H1 (cell line): ENCODE measurements around the gene CAMK1. TPM values are rescaled to one million over a fixed set of nuclear protein-coding genes. Genes with fewer than 3 reads are reported as not detected.

ENCODE experiments used
- CTCF ChIA-PET: fragments of 300-600 bp; sonication (Branson Sonifier 250); formaldehyde crosslinking; loops from one replicate; lab custom pipeline; 2021; ENCODE audit not compliant: partially characterized antibody; lab: Charles Lee
- POLR2A ChIA-PET: fragments of 300-600 bp; sonication (Branson Sonifier 250); formaldehyde crosslinking; loops from one replicate; lab custom pipeline; 2021; ENCODE audit warnings: inconsistent platforms; ENCODE audit not compliant: partially characterized antibody; lab: Charles Lee
- DNase-seq, 2 experiments: peaks; one replicate each; pipeline versions ENCODE4 v3.0.0 to v3.0.0-alpha.2; 2010 to 2022; ENCODE audit warnings: low spot score in 2 of 2, low read depth in 1 of 2, mixed read lengths in 1 of 2
- FAIRE-seq: peaks from 2 replicates; lab custom pipeline; 2011; peaks lifted over from hg19 to GRCh38; lab: Jason Lieb, UNC
- H2AFZ ChIP-seq: 2 replicates; pipeline ENCODE4 v1.8.1; 2012; ENCODE audit warnings: low read length, inconsistent platforms
- H2AK5ac ChIP-seq: 2 replicates; pipeline ENCODE4 v1.6.1; 2013; ENCODE audit warnings: low read depth, low read length
- H2BK120ac ChIP-seq: replicated peaks from 2 replicates; pipeline ENCODE3; 2013; ENCODE audit warnings: low read depth, low read length, inconsistent platforms
- H2BK12ac ChIP-seq: 2 replicates; pipeline ENCODE4 v1.6.1; 2013; ENCODE audit warnings: low read depth, low read length
- H2BK15ac ChIP-seq: 2 replicates; pipeline ENCODE4 v1.6.1; 2013; ENCODE audit warnings: low read length
- H2BK20ac ChIP-seq: 2 replicates; pipeline ENCODE4 v1.6.1; 2013; ENCODE audit warnings: low read length
- H2BK5ac ChIP-seq: 2 replicates; pipeline ENCODE4 v1.6.1; 2013; ENCODE audit warnings: low read depth, low read length
- H3K14ac ChIP-seq: 2 replicates; pipeline ENCODE4 v1.6.1; 2013; ENCODE audit warnings: inconsistent platforms; ENCODE audit not compliant: insufficient read length
- H3K18ac ChIP-seq: 2 replicates; pipeline ENCODE4 v1.6.1; 2013; ENCODE audit warnings: low read length; ENCODE audit errors: extremely low read depth
- H3K23ac ChIP-seq: 2 replicates; pipeline ENCODE4 v1.6.1; 2013; ENCODE audit warnings: inconsistent platforms; ENCODE audit not compliant: insufficient read length
- H3K23me2 ChIP-seq: 2 replicates; pipeline ENCODE4 v1.6.1; 2013; ENCODE audit warnings: low read depth, low read length
- H3K27ac ChIP-seq: 2 replicates; pipeline ENCODE4 v1.6.1; 2011; ENCODE audit warnings: low read depth, low read length, inconsistent platforms
- H3K27me3 ChIP-seq, 4 experiments: replicated peaks in 1 of 4; 1 replicate in 1 of 4; 2 replicates in 3 of 4; pipeline versions ENCODE4 v1.6.1 to v1.8.1; 2011 to 2013; ENCODE audit warnings: low read length in 3 of 4, mild to moderate bottlenecking in 3 of 4, inconsistent platforms in 2 of 4, mixed read lengths in 2 of 4, moderate library complexity in 1 of 4; ENCODE audit not compliant: control insufficient read depth in 3 of 4, insufficient read depth in 3 of 4; ENCODE audit errors: extremely low read depth in 1 of 4
- H3K36me3 ChIP-seq, 4 experiments: 2 replicates each; pipeline versions ENCODE4 v1.6.1 to v1.8.1; 2011 to 2013; ENCODE audit warnings: mild to moderate bottlenecking in 4 of 4, low read length in 3 of 4, moderate library complexity in 2 of 4, control low read depth in 1 of 4, inconsistent platforms in 1 of 4; ENCODE audit not compliant: insufficient read depth in 4 of 4, control insufficient read depth in 2 of 4
- H3K4ac ChIP-seq: replicated peaks from 2 replicates; pipeline ENCODE3; 2013; ENCODE audit warnings: low read length, low read depth, mixed read lengths, inconsistent platforms; ENCODE audit not compliant: insufficient read length
- H3K4me1 ChIP-seq, 4 experiments: replicated peaks in 1 of 4; 1 replicate in 1 of 4; 2 replicates in 3 of 4; pipeline versions ENCODE4 v1.6.1 to v1.8.1; 2011 to 2013; ENCODE audit warnings: low read length in 3 of 4, inconsistent platforms in 2 of 4, mixed read lengths in 1 of 4; ENCODE audit not compliant: insufficient read depth in 4 of 4, control insufficient read depth in 3 of 4
- H3K4me2 ChIP-seq, 2 experiments: 2 replicates each; pipeline versions ENCODE4 v1.6.1 to v1.8.1; 2011 to 2013; ENCODE audit warnings: low read depth in 2 of 2, low read length in 2 of 2, control low read depth in 1 of 2, inconsistent platforms in 1 of 2, mild to moderate bottlenecking in 1 of 2; ENCODE audit not compliant: insufficient read depth in 1 of 2
- H3K4me3 ChIP-seq, 4 experiments: fragments of 200-600, 300-600 bp in 1 of 4; sonication (generic), shearing (Covaris generic), sonication (Bioruptor Twin) in 1 of 4; 2 replicates each; pipeline versions ENCODE4 v1.5.1 to v1.8.1; 2011 to 2016; ENCODE audit warnings: low read length in 4 of 4, low read depth in 3 of 4, control low read depth in 2 of 4, inconsistent platforms in 2 of 4, mild to moderate bottlenecking in 2 of 4, mixed read lengths in 1 of 4, moderate library complexity in 1 of 4; ENCODE audit not compliant: insufficient read depth in 2 of 4; ENCODE audit errors: extremely low read depth in 1 of 4
- H3K56ac ChIP-seq: replicated peaks from 2 replicates; pipeline ENCODE3; 2013; ENCODE audit warnings: low read depth, mild to moderate bottlenecking, mixed read lengths, low read length, inconsistent platforms; ENCODE audit not compliant: insufficient read length
- H3K79me1 ChIP-seq: 2 replicates; pipeline ENCODE4 v1.6.1; 2013; ENCODE audit warnings: low read depth, low read length, control low read depth
- H3K79me2 ChIP-seq, 2 experiments: 2 replicates each; pipeline versions ENCODE4 v1.6.1 to v1.8.1; 2012 to 2013; ENCODE audit warnings: low read length in 2 of 2, mild to moderate bottlenecking in 2 of 2, inconsistent platforms in 1 of 2; ENCODE audit not compliant: insufficient read depth in 2 of 2, control insufficient read depth in 1 of 2
- H3K9ac ChIP-seq, 4 experiments: replicated peaks in 1 of 4; 1 replicate in 1 of 4; 2 replicates in 3 of 4; pipeline versions ENCODE4 v1.6.1 to v1.8.1; 2011 to 2013; ENCODE audit warnings: low read depth in 3 of 4, low read length in 3 of 4, control low read depth in 2 of 4, mild to moderate bottlenecking in 2 of 4, moderate library complexity in 2 of 4, inconsistent platforms in 1 of 4; ENCODE audit errors: extremely low read depth in 1 of 4
- H3K9me3 ChIP-seq, 2 experiments: 2 replicates each; pipeline versions ENCODE4 v1.6.1 to v1.8.1; 2012 to 2013; ENCODE audit warnings: mild to moderate bottlenecking in 2 of 2, moderate library complexity in 2 of 2, control low read depth in 1 of 2, inconsistent platforms in 1 of 2, low read depth in 1 of 2, low read length in 1 of 2, mixed read lengths in 1 of 2; ENCODE audit not compliant: insufficient read depth in 2 of 2
- H4K20me1 ChIP-seq, 2 experiments: replicated peaks in 1 of 2; 2 replicates each; pipeline versions ENCODE3 to v1.8.1; 2011 to 2013; ENCODE audit warnings: inconsistent platforms in 2 of 2, low read length in 2 of 2, mild to moderate bottlenecking in 1 of 2; ENCODE audit not compliant: insufficient read depth in 2 of 2, control insufficient read depth in 1 of 2
- H4K5ac ChIP-seq: 2 replicates; pipeline ENCODE4 v1.6.1; 2013; ENCODE audit warnings: low read length, low read depth, mixed read lengths, inconsistent platforms; ENCODE audit not compliant: insufficient read length
- H4K8ac ChIP-seq: 2 replicates; pipeline ENCODE4 v1.8.0; 2013; ENCODE audit warnings: mild to moderate bottlenecking, moderate library complexity, low read length, inconsistent platforms; ENCODE audit not compliant: insufficient read depth; ENCODE audit errors: extremely low read depth
- H4K91ac ChIP-seq: replicated peaks from 2 replicates; pipeline ENCODE3; 2013; ENCODE audit warnings: low read length, mixed read lengths, inconsistent platforms; ENCODE audit not compliant: insufficient read length
- EP300 ChIP-seq, 2 experiments: IDR thresholded peaks; 1 replicate in 1 of 2; 2 replicates in 1 of 2; pipeline ENCODE4 v1.6.1; 2011 to 2012; ENCODE audit warnings: low read depth in 2 of 2, low read length in 2 of 2, mild to moderate bottlenecking in 2 of 2, borderline replicate concordance in 1 of 2, inconsistent platforms in 1 of 2, moderate library complexity in 1 of 2
- GTF2F1 ChIP-seq: IDR thresholded peaks from 2 replicates; pipeline ENCODE4 v1.6.1; 2012; ENCODE audit warnings: low read depth, low read length, improper control_type of control experiment, borderline replicate concordance
- KDM5A ChIP-seq: fragments of 200-600 bp; IDR thresholded peaks from 2 replicates; pipeline ENCODE4 v1.7.1; 2012; ENCODE audit warnings: mild to moderate bottlenecking, low read length, inconsistent platforms, mixed read lengths
- NANOG ChIP-seq: IDR thresholded peaks from 2 replicates; pipeline ENCODE4 v1.6.1; 2011; ENCODE audit warnings: low read length, low read depth, mild to moderate bottlenecking, inconsistent platforms; ENCODE audit not compliant: insufficient read depth, poor library complexity, severe bottlenecking
- NRF1 ChIP-seq: IDR thresholded peaks from 2 replicates; pipeline ENCODE4 v1.6.1; 2011; ENCODE audit warnings: mild to moderate bottlenecking, low read depth, low read length, improper control_type of control experiment
- POLR2AphosphoS5 ChIP-seq: IDR thresholded peaks from 2 replicates; pipeline ENCODE4 v1.6.1; 2011; ENCODE audit warnings: low read depth, low read length
- TAF7 ChIP-seq: optimal IDR thresholded peaks from 2 replicates; pipeline ENCODE3; 2011; ENCODE audit warnings: low read depth, mild to moderate bottlenecking, inconsistent platforms, low read length, moderate library complexity, borderline replicate concordance
- WGBS, 2 experiments: shearing (Covaris generic) in 1 of 2; methylation state at CpG; one replicate each; pipeline versions ENCODE4 v1.1.6 to v1.1.7; 2013 to 2015; ENCODE audit warnings: low lambda C conversion rate in 2 of 2, mixed read lengths in 2 of 2, inconsistent platforms in 1 of 2, low coverage in 1 of 2, missing lambda C conversion rate in 1 of 2; ENCODE audit not compliant: insufficient replicate concordance in 2 of 2, insufficient coverage in 1 of 2, insufficient read length in 1 of 2; ENCODE audit errors: extremely low coverage in 1 of 2, missing lambda C conversion rate in 1 of 2; 5-methylcytosine and 5-hydroxymethylcytosine counted together
- polyA plus RNA-seq, 7 experiments: library from polyadenylated mRNA; depleted of rRNA in 3 of 7; stranded (reverse) in 5 of 7; unstranded in 2 of 7; fragments of >200 nt in 5 of 7; fragments of 200-250 nt in 2 of 7; gene quantifications; 1 replicate in 5 of 7; 2 replicates in 1 of 7; 4 replicates in 1 of 7; pipeline versions ENCODE4 v1.2.1 to v1.2.3, GENCODE V29; 2011 to 2013; ENCODE audit warnings: missing spikeins in 2 of 7, mixed read lengths in 2 of 7
- total RNA-seq: library from RNA; stranded (reverse); fragmentation: NEBNext Ultra II Directional; extraction: Animal tissue kit (Norgen Biotek cat#: 25700); gene quantifications from 2 replicates; pipeline ENCODE4 v1.2.1, GENCODE V29; 2021

CAMK1 gene
- total and polyA plus RNA-seq, 2 of the 8 experiments (the other 6 are each of a cell fraction or from before 2014, with no cell fraction given) = 4.9 to 5.1 TPM

- TF ChIP-seq KDM5A (no peak), POLR2AphosphoS5 (0 out of 2 replicates have a peak, but pooled peaks have one; percentile 2), TAF7 (no peak), EP300 (IDR thresholded peaks at IDR 0.05; ENCODE audit: borderline replicate concordance in 1 of 2, low read depth in 2 of 2, low read length in 2 of 2) (no peak), NRF1 (no peak), NANOG (no peak), GTF2F1 (no peak)
- no peak overlapping the region for H3K4me3 ChIP-seq
- no peak overlapping the region for H3K14ac ChIP-seq
- no peak overlapping the region for H2BK5ac ChIP-seq
- H3K4me1 ChIP-seq = peaks cover 0 to 9% (median 2%) of the 10 kb centered on the region in 4 experiments; a peak in 3 of 7 replicates
- FAIRE-seq = no peak
- H3K36me3 ChIP-seq = peaks cover 22 to 43% (median 32%) of the 10 kb centered on the region in 4 experiments; a peak in 7 of 8 replicates
- WGBS, 2 experiments = 93% methylated on average over 7 of the region's 7 CpGs; no CpG with 5 or more reads in 1 of the 2 experiments
- ChIA-PET POLR2A (interaction anchor here (1.2 to 7.8 kb wide), 6 partner anchors 12 to 57 kb away, joined by 3 to 71 read pairs (median 6); partner anchors contain the start of genes ARPC4, OGG1, RPUSD3 and TADA3), CTCF (interaction anchor here (0.7 to 4.9 kb wide), 12 partner anchors 12 to 176 kb away, joined by 3 to 30 read pairs (median 4); partner anchors contain the start of gene ARPC4)
- H4K8ac ChIP-seq = no peak overlapping the region
- H3K56ac ChIP-seq = no peak overlapping the region
- H2BK120ac ChIP-seq = no peak overlapping the region
- H3K18ac ChIP-seq = no peak overlapping the region
- no peak overlapping the region for H3K27ac ChIP-seq
- no peak overlapping the region for H3K9ac ChIP-seq
- H3K23me2 ChIP-seq = peaks cover 2% of the 10 kb centered on the region; the same call in 1 of the 2 replicates
- H4K91ac ChIP-seq = no peak overlapping the region
- H3K9me3 ChIP-seq = no peaks in the 10 kb centered on the region
- no peak overlapping the region for H4K5ac ChIP-seq
- H2BK15ac ChIP-seq = no peak overlapping the region
- DNase-seq = no peak
- H2AK5ac ChIP-seq = no peak overlapping the region
- peaks cover 0 to 11% (median 9%) of the 10 kb centered on the region in 4 experiments; a peak in 5 of 7 replicates for H3K27me3 ChIP-seq
- no peak overlapping the region for H3K4me2 ChIP-seq
- no peaks in the 10 kb centered on the region for H3K79me2 ChIP-seq
- peaks cover 3 to 10% of the 10 kb centered on the region in 2 experiments for H4K20me1 ChIP-seq
- H2AFZ ChIP-seq = no peak overlapping the region
- H3K4ac ChIP-seq = no peak overlapping the region
- H3K79me1 ChIP-seq = no peaks in the 10 kb centered on the region
- H3K23ac ChIP-seq = no peak overlapping the region
- no peak overlapping the region for H2BK20ac ChIP-seq
- H2BK12ac ChIP-seq = no peak overlapping the region
Measured at GRCh38 chr3:9806688-9807589, 37.2 kb upstream of the CAMK1 start.
